ENCODE measurements around the gene CLCA1. TPM values are rescaled to one million over a fixed set of nuclear protein-coding genes. Genes with fewer than 3 reads are reported as not detected.

Gene CLCA1
- total and polyA plus RNA-seq, 10 of the 15 experiments (the other 5 are each of a cell fraction or from before 2014, with no cell fraction given), result 0.13 TPM; not detected in 9

GRCh38 chr1:86516335-86516734, 47.6 kb downstream of the CLCA1 start (continued):
- TF ChIP-seq NFYB (IDR thresholded peaks at IDR 0.05; ENCODE audit: insufficient read depth, low read depth, low read length), result no peak

GRCh38 chr1:86517336-86517735, 48.6 kb downstream of the CLCA1 start:
- FAIRE-seq (no peak), ATAC-seq (no peak), DNase-seq (ENCODE audit: low read depth, low spot score) (no peak)
- Histone ChIP-seq H4K20me1 (ENCODE audit: control insufficient read depth, insufficient read depth) (no peaks in the 10 kb centered on the region), H3K9ac (ENCODE audit: control insufficient read depth, insufficient read depth, low read length) (no peak overlapping the region), H3K79me2 (ENCODE audit: control insufficient read depth, insufficient read depth, low read length) (no peaks in the 10 kb centered on the region), H3K4me1 (ENCODE audit: control insufficient read depth, insufficient read depth, low read length) (no peaks in the 10 kb centered on the region), H3K27ac (ENCODE audit: control insufficient read depth, insufficient read depth) (no peak overlapping the region), H2AFZ (ENCODE audit: control insufficient read depth, low read depth, low read length) (no peak overlapping the region), H3K9me3 (replicated peaks; ENCODE audit: control insufficient read depth, insufficient read depth, low read length) (no peaks in the 10 kb centered on the region), H3K4me3 (no peak overlapping the region), H3K36me3 (ENCODE audit: control insufficient read depth in 2 of 2, insufficient read depth in 2 of 2, low read length in 1 of 2) (no peaks in the 10 kb centered on the region), H3K27me3 (replicated peaks in 1 of 2; ENCODE audit: control insufficient read depth in 2 of 2, insufficient read depth in 2 of 2, low read length in 1 of 2) (no peaks in the 10 kb centered on the region), H3K4me2 (ENCODE audit: control insufficient read depth, insufficient read depth) (no peak overlapping the region)
- in situ Hi-C loops (cut with MboI), result loop anchor here (25.0 kb wide), 1 partner anchor 570 kb away; no protein-coding TSS in a partner anchor
- RAD21 ChIA-PET (ENCODE audit: unreplicated experiment), result no interaction called here
- intact Hi-C loops (cut with micrococcal nuclease; ENCODE audit: unreplicated experiment), result no loop called here
- no peak for TF ChIP-seq RCOR1 (conservative IDR thresholded peaks at IDR 0.05; ENCODE audit: low read depth, low read length)
- TF ChIP-seq ELK1 (IDR thresholded peaks at IDR 0.05; ENCODE audit: low read depth, low read length), result no peak
- no peak for TF ChIP-seq NBN (IDR thresholded peaks at IDR 0.05)
- TF ChIP-seq MTA2 (IDR thresholded peaks at IDR 0.05; ENCODE audit: low read depth), result no peak
- TF ChIP-seq YY1 (IDR thresholded peaks at IDR 0.05; ENCODE audit: low read depth, low read length), result no peak
- TF ChIP-seq EZH2 (IDR thresholded peaks at IDR 0.05; ENCODE audit: borderline replicate concordance, control insufficient read depth, low read depth, low read length), result no peak
- no peak for TF ChIP-seq NFYB (IDR thresholded peaks at IDR 0.05; ENCODE audit: insufficient read depth, low read depth, low read length)
- no peak for TF ChIP-seq TCF7 (IDR thresholded peaks at IDR 0.05; ENCODE audit: borderline replicate concordance)
- TF ChIP-seq CTCF (IDR thresholded peaks at IDR 0.05 in 2 of 3, conservative IDR thresholded peaks at IDR 0.05 in 1 of 3; ENCODE audit: control insufficient read depth in 2 of 3, extremely low read depth in 1 of 3, insufficient read depth in 1 of 3, low read depth in 3 of 3, low read length in 3 of 3), result no peak
- CTCF ChIA-PET, result interaction anchor here (0.8 to 3.6 kb wide), 4 partner anchors 10 to 137 kb away, joined by 4 to 22 read pairs (median 8); no protein-coding TSS in a partner anchor
- POLR2A ChIA-PET, result no interaction called here
- no TSS peak for BruUV-seq (replicated peaks)
- SMC1A ChIA-PET (ENCODE audit: uncharacterized antibody, unreplicated experiment), result interaction anchor here (1.0 kb wide), 2 partner anchors 15 to 43 kb away, joined by 4 to 6 read pairs; no protein-coding TSS in a partner anchor
- 0% methylated on average over 1 of the region's 1 CpG for WGBS (ENCODE audit: insufficient coverage, insufficient replicate concordance, low lambda C conversion rate, missing lambda C conversion rate)

All from GM12878 (cell line).